GM18520 (cell line): ENCODE results near the gene CFAP210.

Experiments
- ATAC-seq: cut with Tn5 transposase; IDR thresholded peaks from one replicate; pipeline ENCODE4 v1.9.1; 2021; ENCODE audit not compliant: unreplicated experiment

CFAP210 gene, protein sequence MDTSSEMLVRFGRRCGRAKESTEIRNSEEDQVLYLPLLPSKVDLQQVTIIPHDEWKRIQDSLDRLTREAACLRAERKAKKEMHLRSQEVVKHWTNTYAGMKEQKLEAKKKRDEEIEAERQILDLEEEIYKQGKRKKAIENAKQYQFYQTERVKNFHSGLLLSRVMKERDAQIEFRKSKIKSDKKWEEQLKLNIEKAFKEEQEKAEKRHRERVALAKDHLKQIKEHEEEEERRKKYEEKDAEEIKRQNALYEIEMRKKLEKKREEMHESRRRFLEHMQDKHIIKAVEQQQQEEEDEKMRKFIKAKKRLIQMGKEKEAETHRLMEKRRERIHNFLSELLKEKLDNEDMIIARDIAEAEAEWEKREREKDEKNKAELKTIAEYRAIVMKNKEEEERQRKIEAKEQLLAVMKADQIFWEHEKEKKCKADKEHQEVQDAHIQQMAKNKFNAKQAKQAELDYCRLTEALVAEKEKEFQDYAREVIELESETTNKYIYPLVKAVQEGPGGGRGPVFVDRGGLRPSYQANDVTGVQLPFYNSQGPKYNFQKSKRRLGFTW

DNA sequence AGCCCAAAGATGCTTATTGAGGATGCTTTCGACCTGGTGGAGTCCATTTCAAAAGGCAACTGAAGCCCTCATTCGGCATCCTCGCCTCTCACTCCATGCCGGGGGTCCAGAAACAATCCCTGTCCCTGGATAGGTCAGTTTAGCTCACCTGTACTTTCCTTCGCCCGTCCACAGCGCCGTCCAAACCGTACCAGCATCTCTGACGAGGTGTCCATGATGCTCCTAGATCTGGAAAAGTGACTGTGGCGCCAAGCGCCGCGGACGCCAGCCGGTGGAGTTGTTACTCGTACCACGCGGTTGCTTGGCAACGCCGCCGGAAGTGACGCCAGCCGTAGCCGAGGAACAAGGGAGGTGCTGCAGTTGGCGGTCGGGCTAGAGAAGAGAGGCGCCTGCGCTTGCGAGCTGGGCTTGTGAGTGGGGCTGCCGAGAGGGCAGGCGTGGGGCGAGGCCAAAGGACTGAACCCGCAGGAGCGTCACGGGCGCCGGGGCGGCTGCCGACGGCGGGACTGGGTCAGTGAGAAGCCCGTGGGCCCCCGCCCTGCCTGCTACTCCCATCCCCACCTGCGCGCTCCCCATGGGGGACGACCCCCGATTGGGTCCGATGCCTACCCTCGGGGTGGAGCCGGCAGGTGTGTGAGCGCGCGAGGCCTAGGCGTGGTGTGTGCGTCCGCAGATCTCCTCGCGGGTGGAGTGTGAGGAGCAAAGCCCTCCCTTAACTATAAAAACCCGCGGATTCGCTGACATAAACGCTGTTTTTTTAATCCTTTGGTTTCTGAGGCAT lies at the start of gene CFAP210, which contains the start of gene PHOSPHO2:
Gene CFAP210 (minus strand): TSS at position 293 of the 781 bp plus-strand sequence. CDS start 78 bp downstream, at position 215.
Gene PHOSPHO2 (plus strand): TSS at position 357 of the 781 bp plus-strand sequence. CDS start 6,503 bp downstream, outside the sequence.
- ATAC-seq: peak; percentile 97

DNA sequence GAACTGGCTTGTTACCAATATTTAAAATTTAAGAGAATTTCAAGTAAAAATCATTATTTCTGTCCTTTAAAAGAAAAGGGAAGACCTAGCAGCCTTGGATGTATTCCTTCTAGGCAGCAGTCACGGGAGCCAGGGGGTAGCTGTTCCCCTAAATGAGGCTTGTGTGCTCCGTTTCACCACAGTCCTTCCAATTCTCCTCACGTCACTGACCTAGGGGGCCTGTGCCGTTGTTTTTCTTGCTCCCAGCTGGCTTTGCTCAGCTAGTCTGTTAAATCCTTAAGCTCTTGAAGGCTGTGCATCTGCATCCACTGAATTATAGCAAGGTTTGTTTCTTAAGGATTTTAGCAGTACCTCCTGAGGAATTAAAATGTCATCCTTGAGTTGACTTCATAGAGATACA lies 49.3 kb upstream of the CFAP210 start:
- ATAC-seq: no peak

DNA sequence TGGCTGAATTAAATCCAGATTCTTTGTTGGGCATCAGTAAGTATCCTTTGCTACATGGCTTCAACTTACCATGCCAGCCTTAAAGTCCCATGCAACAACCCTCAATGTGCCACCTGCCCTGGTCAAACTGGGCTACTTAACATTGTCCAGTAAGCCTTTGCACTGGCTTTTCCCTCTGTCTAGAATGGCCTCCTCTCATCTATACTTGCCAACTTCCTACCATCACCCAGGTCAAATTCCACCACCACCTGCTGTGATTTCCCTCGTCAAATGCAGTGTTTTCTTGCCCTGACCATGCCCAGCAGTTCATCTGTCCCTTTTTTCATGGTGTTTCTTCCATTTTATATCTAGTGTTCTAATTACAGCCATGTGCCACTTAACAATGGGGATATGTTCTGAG lies 45.1 kb upstream of the CFAP210 start:
- ATAC-seq: no peak

DNA sequence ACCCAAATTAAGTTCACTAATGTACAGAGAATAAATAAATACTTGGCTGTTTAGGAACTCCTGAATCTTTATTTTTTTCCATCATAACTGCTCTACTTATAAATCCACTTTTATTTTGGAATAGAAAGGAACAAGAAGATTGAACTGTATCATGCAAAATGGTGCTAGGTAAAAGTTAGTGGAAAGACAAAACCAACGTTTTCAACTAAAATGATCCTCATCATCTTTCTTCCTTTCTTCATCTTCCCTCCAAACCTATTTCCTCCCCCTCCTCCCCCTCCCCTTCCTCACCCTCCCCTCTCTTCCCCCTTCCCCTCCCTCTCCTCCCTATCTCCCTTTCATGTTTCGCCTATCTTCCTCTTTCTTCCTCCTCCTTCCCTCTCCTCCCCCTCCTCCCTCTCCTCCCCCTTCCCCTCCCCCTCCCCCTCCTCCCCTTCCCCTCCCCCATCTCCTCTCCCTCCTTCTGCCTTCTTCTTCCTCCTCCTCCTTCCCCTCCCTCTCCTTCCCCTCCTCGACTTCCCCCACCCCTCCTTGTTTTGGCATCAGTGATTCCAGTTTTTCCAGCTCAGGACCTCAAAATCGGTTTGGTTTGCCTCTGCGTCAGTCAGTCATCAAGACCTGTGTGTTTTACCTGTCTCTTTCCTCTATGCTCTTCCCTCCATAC lies 44.5 kb upstream of the CFAP210 start:
- ATAC-seq: no peak

DNA sequence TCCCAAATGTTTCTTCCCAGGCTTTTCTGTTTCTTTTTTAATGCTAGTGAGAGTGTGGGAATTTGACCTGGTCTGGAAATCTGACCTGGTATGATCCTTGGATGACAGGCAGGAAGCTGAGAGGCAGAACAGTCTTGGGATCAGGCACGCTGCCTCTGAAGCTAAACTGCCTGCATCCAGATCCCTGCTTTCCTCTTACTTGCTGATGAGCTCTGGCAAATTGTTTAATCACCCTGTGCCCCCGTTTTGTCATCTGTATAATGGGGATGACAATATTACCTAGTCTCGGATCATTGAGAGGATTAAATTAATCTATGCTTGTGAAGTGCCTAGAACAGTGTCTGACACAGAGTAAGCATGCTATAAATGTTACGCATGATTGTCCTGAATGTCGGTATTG lies 42.7 kb upstream of the CFAP210 start:
- no peak for ATAC-seq

DNA sequence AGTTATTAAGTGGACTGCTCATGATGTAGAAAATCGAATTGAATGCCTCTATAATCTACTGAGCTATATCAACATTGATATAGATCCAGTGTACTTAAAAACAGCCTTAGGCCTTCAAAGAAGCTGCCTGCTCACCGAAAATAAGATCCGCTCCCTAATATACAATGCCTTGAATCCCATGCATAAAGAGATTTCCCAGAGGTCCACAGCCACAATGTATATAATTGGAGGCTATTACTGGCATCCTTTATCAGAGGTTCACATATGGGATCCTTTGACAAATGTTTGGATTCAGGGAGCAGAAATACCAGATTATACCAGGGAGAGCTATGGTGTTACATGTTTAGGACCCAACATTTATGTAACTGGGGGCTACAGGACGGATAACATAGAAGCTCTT lies 41.4 kb upstream of the CFAP210 start:
- no peak for ATAC-seq

DNA sequence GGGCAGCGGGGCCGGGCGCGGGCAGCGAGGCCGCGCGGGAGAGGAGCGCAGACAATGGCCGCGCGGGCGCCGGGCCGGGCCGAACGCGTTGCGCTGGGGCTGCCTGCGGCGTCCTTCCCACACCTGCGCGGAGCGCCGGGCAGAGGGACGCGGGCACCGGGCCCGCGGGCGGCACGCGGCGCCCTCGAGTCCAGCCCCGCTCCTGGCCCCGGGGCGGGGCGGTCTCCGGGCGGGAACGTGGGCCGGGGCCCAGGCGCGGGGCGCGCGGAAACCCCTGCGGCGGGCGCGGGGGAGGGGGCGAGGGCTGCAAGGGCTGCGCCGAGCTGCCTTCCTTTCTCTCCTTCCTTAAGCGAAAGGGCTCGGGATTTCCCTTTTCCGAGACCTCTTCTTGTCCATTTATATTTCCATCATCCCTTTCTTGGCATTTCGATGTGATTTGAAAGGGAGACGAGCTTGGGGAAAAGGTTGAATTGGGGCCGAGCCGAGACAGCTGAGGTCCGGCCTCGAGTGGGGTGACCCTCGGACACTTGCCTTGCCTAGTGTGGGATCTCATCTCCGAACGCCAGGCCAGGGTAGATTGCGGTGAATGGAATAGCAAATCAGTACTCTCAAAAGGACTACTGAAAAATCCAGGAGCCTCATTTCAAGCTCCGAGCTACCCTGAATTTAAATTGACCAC lies 40.1 kb upstream of the CFAP210 start:
- ATAC-seq: peak; percentile 19

DNA sequence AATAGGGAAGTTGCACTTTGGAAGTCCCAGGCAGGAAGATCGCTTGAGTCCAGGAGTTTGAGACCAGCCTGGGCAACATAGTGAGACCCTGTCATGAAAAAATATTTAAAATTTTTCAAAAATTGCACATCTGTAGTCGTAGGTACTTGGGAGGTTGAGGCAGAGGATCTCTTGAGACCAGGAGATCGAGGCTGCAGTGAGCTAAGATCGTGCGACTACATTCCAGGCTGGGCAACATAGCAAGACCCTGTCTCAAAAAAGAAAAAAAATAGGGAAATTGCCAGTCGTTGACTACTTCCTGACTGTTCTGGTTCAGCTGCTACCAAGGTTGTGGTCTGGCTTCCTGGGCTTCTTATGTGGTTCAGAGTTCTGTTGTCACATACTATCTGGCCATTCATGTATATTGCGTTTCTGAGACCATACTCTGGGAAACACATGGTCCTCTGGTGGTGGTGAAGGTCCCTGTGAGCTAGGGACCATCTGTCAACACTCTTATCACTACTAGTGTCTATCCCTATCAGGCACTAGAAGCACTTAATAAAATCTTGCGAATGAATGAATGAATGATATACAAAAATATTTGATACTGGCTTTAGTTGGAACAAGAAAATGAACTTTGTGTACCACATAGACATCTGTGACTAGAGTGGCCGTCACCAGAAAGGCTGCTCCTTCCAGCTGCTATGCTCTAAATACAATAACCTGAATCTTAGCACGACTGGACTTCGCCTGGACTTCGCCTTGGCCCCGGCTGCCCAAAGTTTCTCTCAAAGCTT lies 38.6 kb upstream of the CFAP210 start:
- no peak for ATAC-seq

DNA sequence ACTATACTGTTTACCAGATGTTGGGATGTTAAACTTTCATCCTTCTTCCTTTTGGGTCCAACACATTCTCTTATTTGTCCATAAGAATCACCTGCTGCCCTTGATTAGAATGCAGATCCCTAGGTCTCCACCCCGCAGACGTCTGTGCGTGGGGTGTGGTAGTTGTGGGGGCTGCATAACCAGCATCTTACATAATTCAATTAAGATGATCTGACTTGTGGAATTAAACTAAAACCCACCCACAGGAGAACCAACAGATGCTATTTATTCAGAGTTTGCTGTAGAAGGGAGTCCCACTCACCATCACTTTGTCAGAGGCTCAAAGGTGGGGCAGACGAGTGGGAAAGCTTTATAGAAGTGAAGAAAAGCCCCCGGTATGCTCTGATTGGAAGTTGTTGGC lies 37.9 kb upstream of the CFAP210 start:
- no peak for ATAC-seq

DNA sequence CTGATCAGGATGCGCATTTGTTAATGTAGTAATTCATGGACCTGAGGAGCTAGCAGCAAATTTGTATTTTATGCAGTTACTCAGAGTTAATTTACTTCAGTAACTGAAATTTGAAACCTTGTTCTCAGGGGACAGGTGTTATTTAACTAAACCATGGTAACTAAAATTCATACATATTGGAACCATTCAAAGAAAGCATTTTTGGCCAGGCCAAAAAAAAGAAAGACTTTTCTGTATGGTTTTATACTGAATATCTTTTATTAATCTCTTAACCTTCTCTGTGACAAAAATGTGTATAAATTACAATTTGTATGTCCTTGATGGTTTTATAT lies 35.0 kb upstream of the CFAP210 start:
- no peak for ATAC-seq

DNA sequence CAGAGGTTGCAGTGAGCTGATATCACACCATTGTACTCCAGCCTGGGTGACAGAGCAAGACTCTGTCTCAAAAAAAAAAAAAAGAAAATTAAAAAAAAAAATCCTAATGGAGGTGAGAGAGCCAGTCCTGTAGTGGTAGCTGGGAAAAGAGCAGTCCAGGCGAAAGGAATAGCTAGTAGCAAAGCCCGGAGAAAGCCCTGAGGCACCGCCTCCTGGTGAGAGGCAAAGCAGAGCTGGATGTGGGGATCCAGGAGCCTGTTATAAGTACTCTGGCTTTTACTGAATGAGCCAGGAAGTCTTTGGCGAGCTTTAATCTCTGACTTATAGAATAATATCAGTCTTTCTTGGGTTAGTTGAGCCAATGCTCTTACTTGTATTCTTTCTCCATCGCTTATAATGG lies 32.9 kb upstream of the CFAP210 start:
- no peak for ATAC-seq

DNA sequence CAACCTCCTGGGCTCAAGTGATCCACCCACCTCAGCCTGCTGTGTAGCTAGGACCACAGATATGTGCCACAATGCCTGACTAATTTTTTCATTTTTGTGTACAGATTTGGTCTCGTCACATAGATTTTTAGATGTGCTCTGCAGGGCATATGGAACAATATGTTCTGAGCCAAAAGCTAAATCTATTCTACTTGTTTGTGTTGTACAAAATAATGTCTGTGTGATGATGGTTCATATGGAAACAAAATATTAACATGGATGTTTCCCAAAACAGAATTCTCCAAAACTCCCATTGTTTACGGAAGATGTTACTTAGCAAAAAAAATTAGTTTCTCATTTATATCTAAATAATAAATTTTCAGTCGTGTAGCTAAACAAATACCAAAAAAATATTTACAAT lies 26.8 kb upstream of the CFAP210 start:
- no peak for ATAC-seq

DNA sequence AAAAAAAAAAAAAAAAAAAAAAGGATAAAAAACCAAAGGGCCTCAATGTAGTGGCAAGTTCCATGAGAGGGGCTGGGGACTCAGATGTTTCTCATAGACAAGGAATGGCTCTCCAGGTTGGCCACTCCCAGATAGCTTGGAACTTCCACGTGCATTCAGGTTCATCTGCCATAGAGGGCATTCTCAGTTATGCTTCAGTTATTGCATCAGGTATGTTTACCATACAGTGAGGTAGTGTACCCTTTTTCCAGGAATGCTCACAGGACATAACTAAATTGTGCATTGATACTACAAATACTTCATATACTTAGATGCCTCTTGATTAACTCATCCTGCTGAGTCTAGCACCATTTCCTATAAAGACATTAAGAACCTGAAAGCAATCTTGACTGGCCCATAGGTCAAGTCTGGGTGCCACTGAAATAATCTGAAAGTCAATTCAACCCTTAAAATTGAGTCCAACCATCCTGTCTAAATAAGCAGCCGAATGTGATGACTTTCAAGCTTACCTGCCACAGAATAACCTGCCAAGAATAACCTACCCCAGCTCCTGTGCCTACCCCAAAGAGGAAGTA lies 24.8 kb upstream of the CFAP210 start:
- ATAC-seq: no peak

DNA sequence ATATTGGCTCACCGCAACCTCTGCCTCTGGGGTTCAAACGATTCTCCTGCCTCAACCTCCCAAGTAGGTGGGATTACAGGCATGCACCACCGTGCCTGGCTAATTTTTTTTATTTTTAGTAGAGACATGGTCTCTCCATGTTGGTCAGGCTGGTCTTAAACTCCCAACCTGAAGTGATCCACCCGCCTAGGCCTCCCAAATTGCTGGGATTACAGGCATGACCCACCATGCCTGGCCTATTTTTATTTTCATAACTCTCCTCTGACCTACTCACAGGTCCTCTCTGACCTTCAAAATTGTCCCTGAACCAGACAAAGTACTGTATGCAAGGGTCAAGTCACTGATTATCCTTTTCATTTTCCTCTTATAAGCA lies 23.5 kb upstream of the CFAP210 start:
- ATAC-seq: no peak

DNA sequence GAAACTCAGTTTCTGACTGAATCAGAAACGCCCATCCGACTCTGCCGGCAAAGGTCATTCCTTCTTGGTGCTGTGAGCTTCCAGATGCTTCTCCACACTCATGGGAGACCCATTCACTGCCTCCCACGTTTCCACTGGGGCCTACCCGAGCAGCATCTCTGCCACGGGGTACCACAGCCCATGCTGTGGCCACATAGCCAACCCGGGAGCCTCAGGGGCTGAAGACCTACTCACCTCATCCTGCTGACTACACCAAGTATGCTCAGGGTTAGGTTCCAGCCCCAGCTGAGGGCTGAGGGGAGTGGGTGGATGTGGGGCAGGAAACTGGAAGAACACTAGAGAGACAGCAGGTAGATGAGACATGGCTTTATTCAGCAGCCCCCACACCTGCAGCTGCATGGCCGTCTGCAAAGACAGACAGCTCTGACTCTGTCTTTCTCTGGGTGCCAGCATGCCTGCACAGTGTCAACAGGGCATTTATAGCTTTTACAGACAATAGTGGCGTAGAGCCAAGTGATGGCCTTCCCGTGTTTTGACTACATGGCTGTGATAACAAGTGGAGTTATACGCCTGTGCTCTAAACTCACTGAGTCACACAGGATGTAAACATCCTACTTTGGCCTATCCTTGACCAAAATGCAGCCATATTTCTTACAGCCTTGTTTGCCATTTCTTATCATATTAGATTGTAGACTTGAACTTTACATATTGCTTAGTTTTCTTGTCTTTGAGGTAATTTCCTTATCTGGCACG lies 22.9 kb upstream of the CFAP210 start:
- ATAC-seq: no peak

DNA sequence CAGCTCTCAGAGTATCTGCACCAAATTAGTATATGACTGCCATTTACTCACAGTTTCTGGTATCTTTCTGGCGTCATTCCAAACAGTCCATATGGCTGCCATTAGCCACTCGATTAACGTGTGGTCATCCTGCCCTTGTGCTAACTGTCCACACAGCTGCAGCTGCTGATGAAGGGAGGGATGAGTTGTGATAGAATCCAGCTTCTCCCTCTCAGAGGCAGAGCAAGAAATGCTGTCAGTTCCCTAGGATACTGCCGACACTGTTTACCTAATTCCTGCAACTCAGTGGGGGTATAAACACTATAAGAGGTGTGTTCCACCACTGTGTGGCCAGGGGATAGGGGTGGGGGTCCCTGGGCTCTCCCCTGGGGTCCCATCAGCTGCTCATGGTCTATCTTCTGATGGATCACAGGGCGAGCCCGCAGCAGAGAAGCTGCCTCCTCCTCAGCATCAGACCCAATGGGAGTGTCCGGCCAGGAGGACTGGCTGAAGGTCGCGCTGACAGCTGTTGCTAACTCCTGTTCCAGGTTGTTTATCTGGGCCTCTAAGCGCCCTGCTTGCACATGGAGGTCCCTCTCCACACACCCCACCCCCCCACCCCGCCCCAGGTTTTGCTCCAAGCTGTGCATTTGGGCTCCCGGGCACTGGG lies 22.2 kb upstream of the CFAP210 start:
- ATAC-seq: no peak

DNA sequence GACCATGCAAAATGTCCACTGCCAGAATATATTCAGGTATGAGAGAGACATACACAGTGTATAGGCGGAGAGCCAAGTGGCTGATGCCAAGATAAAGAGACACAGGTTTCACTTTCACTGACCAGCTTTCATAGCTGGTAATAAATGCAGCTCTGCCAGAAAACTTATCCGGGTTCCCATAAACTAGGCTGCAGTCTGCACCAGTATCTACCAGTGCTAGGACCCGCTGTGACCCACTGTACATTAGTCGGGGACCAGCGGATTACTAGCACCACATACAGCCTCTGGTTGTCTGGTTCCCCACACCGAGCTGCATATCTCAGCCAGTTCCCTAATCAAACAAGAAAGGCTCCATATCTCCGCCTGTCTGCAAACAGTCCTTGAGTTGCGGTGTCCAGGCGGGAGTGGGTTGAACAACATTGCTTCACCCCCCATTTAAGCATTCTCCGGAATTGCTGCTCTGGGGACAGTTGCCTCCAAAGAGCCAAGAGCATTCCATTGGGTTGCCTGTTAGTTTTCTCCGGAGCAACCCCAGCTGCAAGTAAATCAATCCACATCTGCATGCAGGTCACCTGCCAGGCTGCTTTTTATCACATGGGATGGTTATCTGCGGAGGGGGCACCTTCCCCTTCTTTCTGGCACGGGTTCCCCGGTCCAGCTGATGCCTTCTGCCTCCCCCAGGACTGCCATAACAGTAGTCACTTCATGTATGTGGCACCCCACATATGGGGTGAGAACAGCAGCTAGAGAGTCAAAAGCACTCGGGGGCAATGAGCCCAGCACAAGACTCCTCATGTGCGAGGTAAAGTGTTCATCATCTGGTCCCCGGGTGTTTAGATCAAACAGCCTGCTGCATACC lies 21.4 kb upstream of the CFAP210 start:
- no peak for ATAC-seq

DNA sequence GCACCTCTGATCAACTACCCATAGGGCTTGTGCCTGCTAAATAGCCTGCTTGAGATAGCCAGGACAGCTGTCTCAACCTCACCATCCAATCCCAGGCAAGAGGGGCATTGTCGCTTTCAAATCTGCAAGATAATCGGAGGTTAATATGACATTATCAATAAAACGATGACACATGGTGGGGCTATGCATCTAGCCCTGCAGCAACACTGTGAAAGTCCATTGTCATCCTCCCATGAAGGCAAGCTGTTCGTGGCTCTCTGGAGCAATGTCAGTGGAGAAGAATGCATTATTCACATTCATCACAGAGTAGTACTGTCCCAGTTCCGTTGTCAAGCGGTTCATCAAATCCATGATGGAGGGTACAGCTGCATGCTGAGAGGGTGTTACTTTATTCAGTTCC lies 20.5 kb upstream of the CFAP210 start:
- no peak for ATAC-seq
